ENCODE data around the gene MYEOV.
A peak's percentile ranks its signal among the peaks of the same experiment; 100 is the strongest.

Gene MYEOV

GRCh38 chr11:69317401-69318092 is 23.6 kb downstream of the MYEOV start (continued):
- TF ChIP-seq ZFP3 (tag by site-specific recombination; IDR thresholded peaks at IDR 0.05; ENCODE audit: low read depth) (no peak), ZNF514 (tag by site-specific recombination; IDR thresholded peaks at IDR 0.05) (no peak), KLF16 (tag by site-specific recombination; IDR thresholded peaks at IDR 0.05) (no peak), SP3 (tag by site-specific recombination; IDR thresholded peaks at IDR 0.05) (no peak)

GRCh38 chr11:69318093-69318420 is 24.1 kb downstream of the MYEOV start:
- Histone ChIP-seq H3K4me3 (ENCODE audit: low read depth, low read length) (no peak overlapping the region), H3K27ac (ENCODE audit: extremely low read depth, low read depth, low read length) (no peak overlapping the region), H3K36me3 (ENCODE audit: control insufficient read depth in 2 of 2, insufficient read depth in 1 of 2, low read length in 2 of 2) (no peaks in the 10 kb centered on the region), H3K9me3 (ENCODE audit: control insufficient read depth, insufficient read depth, low read depth, low read length) (no peaks in the 10 kb centered on the region), H3K4me1 (ENCODE audit: control insufficient read depth, insufficient read depth, low read length) (no peaks in the 10 kb centered on the region)
- no peak for TF ChIP-seq ZNF341 (tag by site-specific recombination; IDR thresholded peaks at IDR 0.05; ENCODE audit: low read depth)
- TF ChIP-seq ZNF529 (tag by site-specific recombination; IDR thresholded peaks at IDR 0.05; ENCODE audit: insufficient replicate concordance), result no peak
- TF ChIP-seq PRDM1 (tag by site-specific recombination; IDR thresholded peaks at IDR 0.05), result no peak
- TF ChIP-seq ZNF548 (tag by site-specific recombination; IDR thresholded peaks at IDR 0.05), result no peak
- TF ChIP-seq GLI4 (tag by site-specific recombination; IDR thresholded peaks at IDR 0.05), result no peak
- TF ChIP-seq ZNF121 (tag by site-specific recombination; IDR thresholded peaks at IDR 0.05), result no peak
- no peak for TF ChIP-seq ZNF133 (tag by site-specific recombination; IDR thresholded peaks at IDR 0.05)
- TF ChIP-seq ZNF658 (tag by site-specific recombination; IDR thresholded peaks at IDR 0.05), result no peak
- no peak for TF ChIP-seq ZSCAN16 (tag by site-specific recombination; IDR thresholded peaks at IDR 0.05)
- POLR2A ChIA-PET, result no interaction called here
- CTCF ChIA-PET, result no interaction called here

GRCh38 chr11:69319255-69320106 is 25.5 kb downstream of the MYEOV start:
- Histone ChIP-seq H3K4me3 (ENCODE audit: low read depth, low read length) (no peak overlapping the region), H3K9me3 (ENCODE audit: control insufficient read depth, insufficient read depth, low read depth, low read length) (no peaks in the 10 kb centered on the region), H3K36me3 (ENCODE audit: control insufficient read depth in 2 of 2, insufficient read depth in 1 of 2, low read length in 2 of 2) (no peaks in the 10 kb centered on the region), H3K27ac (ENCODE audit: extremely low read depth, low read depth, low read length) (no peak overlapping the region), H3K4me1 (ENCODE audit: control insufficient read depth, insufficient read depth, low read length) (no peaks in the 10 kb centered on the region)
- ChIA-PET CTCF (no interaction called here), POLR2A (no interaction called here)
- TF ChIP-seq ZNF544 (tag by site-specific recombination; IDR thresholded peaks at IDR 0.05), result no peak
- TF ChIP-seq SCRT2 (tag by site-specific recombination; IDR thresholded peaks at IDR 0.05), result peak; percentile 15; the same call in 1 of the 2 replicates
- no peak for TF ChIP-seq HOXD13 (CRISPR knock-in tag; IDR thresholded peaks at IDR 0.05; ENCODE audit: borderline replicate concordance)
- TF ChIP-seq, protein P1, sequence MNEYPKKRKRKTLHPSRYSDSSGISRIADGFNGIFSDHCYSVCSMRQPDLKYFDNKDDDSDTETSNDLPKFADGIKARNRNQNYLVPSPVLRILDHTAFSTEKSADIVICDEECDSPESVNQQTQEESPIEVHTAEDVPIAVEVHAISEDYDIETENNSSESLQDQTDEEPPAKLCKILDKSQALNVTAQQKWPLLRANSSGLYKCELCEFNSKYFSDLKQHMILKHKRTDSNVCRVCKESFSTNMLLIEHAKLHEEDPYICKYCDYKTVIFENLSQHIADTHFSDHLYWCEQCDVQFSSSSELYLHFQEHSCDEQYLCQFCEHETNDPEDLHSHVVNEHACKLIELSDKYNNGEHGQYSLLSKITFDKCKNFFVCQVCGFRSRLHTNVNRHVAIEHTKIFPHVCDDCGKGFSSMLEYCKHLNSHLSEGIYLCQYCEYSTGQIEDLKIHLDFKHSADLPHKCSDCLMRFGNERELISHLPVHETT (tag by site-specific recombination; IDR thresholded peaks at IDR 0.05), result no peak
- TF ChIP-seq ZNF324 (tag by site-specific recombination; IDR thresholded peaks at IDR 0.05), result no peak
- TF ChIP-seq ZNF704 (tag by site-specific recombination; IDR thresholded peaks at IDR 0.05), result no peak
- no peak for TF ChIP-seq REPIN1 (tag by site-specific recombination; IDR thresholded peaks at IDR 0.05; ENCODE audit: low read depth)
- TF ChIP-seq ZNF624 (tag by site-specific recombination; IDR thresholded peaks at IDR 0.05), result no peak

All from HEK293 (cell line).